Activated naive CD4-positive, alpha-beta T cell treated with anti-CD3 and anti-CD28 coated beads, Interleukin-2, amount 10 ng/mL, durations not matched to agents 7 days and 5 days (primary cell): ENCODE results near the gene RBP2.

Experiments
- CTCF ChIA-PET: fragments of 350-600 bp; sonication (Branson Sonifier 250); formaldehyde crosslinking; loops from one replicate; lab custom pipeline; 2021; ENCODE audit warnings: antibody characterized with exemption; lab: Charles Lee
- DNase-seq: peaks from one replicate; pipeline ENCODE4 v3.0.0-alpha.2; 2020
- H3K27ac Mint-ChIP-seq: one replicate; pipeline ENCODE4 v1.8.0; 2021; ENCODE audit warnings: mild to moderate bottlenecking, moderate library complexity, mixed read lengths
- H3K27me3 Mint-ChIP-seq: one replicate; pipeline ENCODE4 v1.8.0; 2021; ENCODE audit warnings: mild to moderate bottlenecking, mixed read lengths
- H3K36me3 Mint-ChIP-seq: one replicate; pipeline ENCODE4 v1.8.0; 2021; ENCODE audit warnings: mixed read lengths
- H3K4me1 Mint-ChIP-seq: one replicate; pipeline ENCODE4 v1.8.0; 2021; ENCODE audit warnings: mixed read lengths
- H3K4me3 Mint-ChIP-seq: one replicate; pipeline ENCODE4 v1.8.0; 2021; ENCODE audit warnings: mild to moderate bottlenecking, moderate library complexity, mixed read lengths
- H3K9me3 Mint-ChIP-seq: one replicate; pipeline ENCODE4 v1.8.0; 2021; ENCODE audit warnings: mixed read lengths

The RBP2 gene

GRCh38 chr3:139466360-139466759, 10.0 kb downstream of the RBP2 start:
- Mint-ChIP-seq H3K27ac (no peak overlapping the region), H3K27me3 (no peaks in the 10 kb centered on the region), H3K9me3 (no peaks in the 10 kb centered on the region), H3K4me3 (no peak overlapping the region), H3K36me3 (no peaks in the 10 kb centered on the region), H3K4me1 (no peaks in the 10 kb centered on the region)
- no peak for DNase-seq
- CTCF ChIA-PET, result no interaction called here

- no peaks in the 10 kb centered on the region for H3K27me3 Mint-ChIP-seq
- DNase-seq, result no peak
Observed at GRCh38 chr3:139465636-139466035, 10.7 kb downstream of the RBP2 start.

GRCh38 chr3:139463466-139463865, 12.8 kb downstream of the RBP2 start:
- CTCF ChIA-PET, result no interaction called here
- H3K36me3 Mint-ChIP-seq, result no peaks in the 10 kb centered on the region
- no peaks in the 10 kb centered on the region for H3K4me1 Mint-ChIP-seq
- H3K9me3 Mint-ChIP-seq, result no peaks in the 10 kb centered on the region
- H3K4me3 Mint-ChIP-seq, result no peak overlapping the region
- DNase-seq, result no peak
- no peak overlapping the region for H3K27ac Mint-ChIP-seq
- H3K27me3 Mint-ChIP-seq, result peaks cover 3% of the 10 kb centered on the region

More at GRCh38 chr3:139465636-139466035, 10.7 kb downstream of the RBP2 start:
- Mint-ChIP-seq H3K4me1 (no peaks in the 10 kb centered on the region), H3K36me3 (no peaks in the 10 kb centered on the region), H3K9me3 (no peaks in the 10 kb centered on the region), H3K4me3 (no peak overlapping the region), H3K27ac (no peak overlapping the region)
- CTCF ChIA-PET, result interaction anchor here (1.3 kb wide), 1 partner anchor 1726 kb away, joined by 3 read pairs; no protein-coding TSS in a partner anchor

- Mint-ChIP-seq H3K36me3 (no peaks in the 10 kb centered on the region), H3K4me3 (no peak overlapping the region), H3K4me1 (no peaks in the 10 kb centered on the region), H3K27ac (no peak overlapping the region), H3K27me3 (peaks cover 3% of the 10 kb centered on the region), H3K9me3 (no peaks in the 10 kb centered on the region)
- CTCF ChIA-PET, result no interaction called here
- DNase-seq, result no peak
Observed at GRCh38 chr3:139460529-139460928, 15.8 kb downstream of the RBP2 start.

- no peak for DNase-seq
- CTCF ChIA-PET, result no interaction called here
- Mint-ChIP-seq H3K4me1 (no peaks in the 10 kb centered on the region), H3K27ac (no peak overlapping the region), H3K9me3 (no peaks in the 10 kb centered on the region), H3K4me3 (no peak overlapping the region), H3K27me3 (peaks cover 3% of the 10 kb centered on the region), H3K36me3 (no peaks in the 10 kb centered on the region)
Observed at GRCh38 chr3:139460076-139460475, 16.2 kb downstream of the RBP2 start.

DNA sequence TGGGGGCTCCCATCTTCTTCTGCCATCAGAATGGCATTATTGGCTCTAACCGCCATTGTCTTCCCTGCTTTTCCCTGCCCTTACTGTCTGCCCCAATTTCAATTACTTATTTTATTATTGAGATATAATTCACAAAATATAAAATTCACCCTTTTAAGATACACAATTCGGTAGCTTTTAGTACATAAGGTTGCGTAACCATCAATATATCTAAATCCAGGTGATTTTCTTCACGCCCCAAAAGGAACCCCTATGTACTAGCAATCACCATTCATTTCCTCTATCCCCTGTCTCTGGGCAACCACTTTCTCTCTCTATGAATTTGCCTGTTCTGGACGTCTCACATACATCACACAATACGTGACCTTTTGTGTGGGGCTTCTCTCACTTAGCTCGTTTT, 18.0 kb downstream of the RBP2 start:
- CTCF ChIA-PET, result no interaction called here
- H3K27ac Mint-ChIP-seq, result no peak overlapping the region

GRCh38 chr3:139457066-139457465, 19.2 kb downstream of the RBP2 start:
- H3K27me3 Mint-ChIP-seq, result peaks cover 3% of the 10 kb centered on the region
- no peaks in the 10 kb centered on the region for H3K9me3 Mint-ChIP-seq
- no peak overlapping the region for H3K4me3 Mint-ChIP-seq
- H3K27ac Mint-ChIP-seq, result no peak overlapping the region
- no peak for DNase-seq
- H3K36me3 Mint-ChIP-seq, result no peaks in the 10 kb centered on the region
- CTCF ChIA-PET, result no interaction called here
- no peaks in the 10 kb centered on the region for H3K4me1 Mint-ChIP-seq

More for the DNA sequence above, 18.0 kb downstream of the RBP2 start:
- Mint-ChIP-seq H3K27me3 (peaks cover 3% of the 10 kb centered on the region), H3K4me1 (no peaks in the 10 kb centered on the region), H3K9me3 (no peaks in the 10 kb centered on the region), H3K36me3 (no peaks in the 10 kb centered on the region), H3K4me3 (no peak overlapping the region)
- no peak for DNase-seq

GRCh38 chr3:139456386-139456785, 19.9 kb downstream of the RBP2 start:
- no peak for DNase-seq
- Mint-ChIP-seq H3K4me1 (no peaks in the 10 kb centered on the region), H3K27ac (no peak overlapping the region), H3K9me3 (no peaks in the 10 kb centered on the region), H3K36me3 (no peaks in the 10 kb centered on the region), H3K27me3 (peaks cover 3% of the 10 kb centered on the region), H3K4me3 (no peak overlapping the region)
- CTCF ChIA-PET, result no interaction called here

DNA sequence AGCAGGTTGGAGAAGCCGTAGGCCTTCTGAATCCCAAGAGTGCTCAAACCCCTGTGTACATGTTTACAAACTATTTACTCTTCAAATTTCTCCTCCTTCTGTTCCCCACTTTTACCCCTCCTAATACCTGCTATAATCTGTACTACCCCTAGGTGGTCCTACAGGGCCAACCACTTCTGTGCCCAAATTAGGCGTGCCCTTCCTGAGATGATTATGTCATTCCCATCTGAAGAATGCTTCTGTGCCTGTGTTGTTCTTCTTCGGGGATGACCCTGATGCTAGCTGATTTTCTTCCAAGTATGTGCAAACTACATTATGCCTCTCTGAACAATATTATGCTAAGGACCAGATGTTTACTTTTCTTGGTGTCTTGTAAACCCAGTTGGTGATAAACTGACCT, 20.5 kb downstream of the RBP2 start:
- Mint-ChIP-seq H3K4me3 (no peak overlapping the region), H3K36me3 (no peaks in the 10 kb centered on the region), H3K27ac (no peak overlapping the region), H3K4me1 (no peaks in the 10 kb centered on the region), H3K9me3 (no peaks in the 10 kb centered on the region), H3K27me3 (peaks cover 3% of the 10 kb centered on the region)
- no peak for DNase-seq
- CTCF ChIA-PET, result no interaction called here

- no peak overlapping the region for H3K27ac Mint-ChIP-seq
- no peak overlapping the region for H3K4me3 Mint-ChIP-seq
- H3K4me1 Mint-ChIP-seq, result no peaks in the 10 kb centered on the region
- DNase-seq, result no peak
- no peaks in the 10 kb centered on the region for H3K36me3 Mint-ChIP-seq
- H3K9me3 Mint-ChIP-seq, result no peaks in the 10 kb centered on the region
- CTCF ChIA-PET, result interaction anchor here (0.7 kb wide), 1 partner anchor 1259 kb away, joined by 3 read pairs; no protein-coding TSS in a partner anchor
- H3K27me3 Mint-ChIP-seq, result peaks cover 3% of the 10 kb centered on the region
Observed at GRCh38 chr3:139455206-139455605, 21.1 kb downstream of the RBP2 start.

DNA sequence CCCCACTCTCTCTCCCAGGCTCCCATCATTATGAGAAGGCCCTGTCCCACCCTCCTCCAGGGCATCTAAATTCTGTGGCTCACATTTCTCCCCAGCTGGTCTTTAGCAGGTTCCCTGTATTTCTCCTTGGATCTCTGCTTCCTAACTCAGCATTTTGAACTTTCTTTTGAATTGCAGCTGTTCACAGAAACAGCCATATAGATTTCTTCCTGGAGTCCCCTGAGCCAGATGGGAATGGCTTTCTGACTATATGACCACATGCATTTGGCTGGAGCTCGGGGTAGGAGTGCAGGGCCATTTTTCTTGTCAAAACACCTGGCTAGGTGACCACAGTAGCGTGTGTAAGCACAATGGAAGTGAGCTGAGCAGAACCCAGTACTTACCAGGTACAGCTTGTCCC, 22.0 kb downstream of the RBP2 start:
- Mint-ChIP-seq H3K4me1 (no peaks in the 10 kb centered on the region), H3K4me3 (no peak overlapping the region), H3K9me3 (no peaks in the 10 kb centered on the region), H3K27ac (no peak overlapping the region), H3K27me3 (peaks cover 3% of the 10 kb centered on the region), H3K36me3 (no peaks in the 10 kb centered on the region)
- CTCF ChIA-PET, result interaction anchor here (0.7 kb wide), 1 partner anchor 1260 kb away, joined by 3 read pairs; no protein-coding TSS in a partner anchor
- no peak for DNase-seq

DNA sequence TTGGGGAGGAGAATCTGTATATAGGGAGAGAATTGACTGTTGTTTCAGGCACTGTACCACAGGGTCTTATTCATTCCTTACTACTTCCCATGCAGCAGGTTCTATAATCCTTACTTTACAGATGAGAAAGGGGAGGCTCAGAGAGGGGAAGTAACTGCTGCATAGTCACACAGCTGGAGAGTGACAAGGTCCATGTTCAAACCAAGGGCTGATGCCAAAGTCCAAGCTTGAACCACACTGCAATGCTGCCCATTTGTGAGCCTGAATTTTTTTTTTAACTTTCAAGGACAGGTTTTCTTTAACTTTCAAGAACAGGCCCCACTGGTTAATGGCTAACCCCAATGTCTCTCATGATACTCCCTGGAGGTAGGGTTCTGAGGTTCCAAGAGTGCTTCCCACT, 26.2 kb downstream of the RBP2 start:
- no peaks in the 10 kb centered on the region for H3K9me3 Mint-ChIP-seq
- H3K4me3 Mint-ChIP-seq, result no peak overlapping the region
- DNase-seq, result no peak
- CTCF ChIA-PET, result no interaction called here
- no peaks in the 10 kb centered on the region for H3K4me1 Mint-ChIP-seq
- H3K27ac Mint-ChIP-seq, result no peak overlapping the region
- no peaks in the 10 kb centered on the region for H3K27me3 Mint-ChIP-seq
- H3K36me3 Mint-ChIP-seq, result no peaks in the 10 kb centered on the region

DNA sequence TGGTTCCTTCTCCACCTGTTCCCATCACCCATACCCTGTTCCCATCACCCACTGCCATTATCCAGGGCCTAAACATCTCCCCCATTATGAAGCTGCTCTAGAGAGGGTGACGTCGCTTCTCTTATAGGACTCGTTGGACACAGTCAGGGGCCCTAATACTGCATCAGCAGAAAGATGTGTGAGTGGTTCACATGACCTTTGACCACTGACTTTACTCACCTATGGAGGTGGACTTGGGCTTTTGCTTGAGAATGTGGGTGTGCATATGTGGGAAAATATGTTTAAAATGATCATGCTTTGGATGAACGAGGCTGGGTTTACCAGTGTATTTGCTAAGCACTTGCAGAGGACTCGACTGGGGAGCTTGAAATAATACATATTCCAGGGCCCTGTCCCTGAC, 26.8 kb downstream of the RBP2 start:
- H3K9me3 Mint-ChIP-seq, result no peaks in the 10 kb centered on the region
- no peak overlapping the region for H3K4me3 Mint-ChIP-seq
- H3K27ac Mint-ChIP-seq, result no peak overlapping the region
- no peaks in the 10 kb centered on the region for H3K27me3 Mint-ChIP-seq
- no peak for DNase-seq
- H3K36me3 Mint-ChIP-seq, result no peaks in the 10 kb centered on the region
- CTCF ChIA-PET, result no interaction called here
- no peaks in the 10 kb centered on the region for H3K4me1 Mint-ChIP-seq

DNA sequence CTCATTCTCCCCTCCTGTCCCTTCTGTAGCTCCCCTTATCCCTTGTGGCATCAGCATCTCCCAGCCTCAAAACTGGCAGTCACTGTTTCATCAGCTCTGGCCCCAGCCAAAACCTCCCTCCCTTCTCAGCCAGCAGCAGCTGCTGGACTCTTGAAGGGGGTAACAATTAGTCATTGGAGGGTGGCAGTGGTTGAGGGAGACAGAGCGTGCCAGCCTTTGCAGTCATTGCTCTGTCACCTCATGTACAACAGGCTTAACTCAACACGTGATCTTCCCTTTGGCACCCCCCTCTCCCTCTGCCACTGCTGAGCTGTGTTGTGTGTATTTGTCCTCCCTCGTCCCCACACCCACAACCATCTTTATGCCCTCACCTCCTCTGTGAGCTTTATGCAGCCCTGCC, 28.2 kb downstream of the RBP2 start:
- CTCF ChIA-PET, result no interaction called here
- no peak overlapping the region for H3K4me3 Mint-ChIP-seq
- no peaks in the 10 kb centered on the region for H3K36me3 Mint-ChIP-seq
- DNase-seq, result no peak
- H3K4me1 Mint-ChIP-seq, result no peaks in the 10 kb centered on the region
- no peaks in the 10 kb centered on the region for H3K27me3 Mint-ChIP-seq
- H3K27ac Mint-ChIP-seq, result no peak overlapping the region
- H3K9me3 Mint-ChIP-seq, result no peaks in the 10 kb centered on the region

- no peaks in the 10 kb centered on the region for H3K9me3 Mint-ChIP-seq
Observed at GRCh38 chr3:139447486-139447885, 28.8 kb downstream of the RBP2 start.

GRCh38 chr3:139444446-139444845, 31.9 kb downstream of the RBP2 start:
- DNase-seq, result no peak
- H3K36me3 Mint-ChIP-seq, result no peaks in the 10 kb centered on the region
- no peak overlapping the region for H3K27ac Mint-ChIP-seq
- no peaks in the 10 kb centered on the region for H3K27me3 Mint-ChIP-seq
- CTCF ChIA-PET, result no interaction called here
- no peak overlapping the region for H3K4me3 Mint-ChIP-seq
- no peaks in the 10 kb centered on the region for H3K9me3 Mint-ChIP-seq
- no peaks in the 10 kb centered on the region for H3K4me1 Mint-ChIP-seq

More at GRCh38 chr3:139447486-139447885, 28.8 kb downstream of the RBP2 start:
- Mint-ChIP-seq H3K36me3 (no peaks in the 10 kb centered on the region), H3K4me3 (no peak overlapping the region), H3K27me3 (no peaks in the 10 kb centered on the region), H3K27ac (no peak overlapping the region), H3K4me1 (no peaks in the 10 kb centered on the region)
- DNase-seq, result no peak
- CTCF ChIA-PET, result no interaction called here
